Ascending aorta (tissue), 2 donors: ENCODE data around the gene MAP4K1. TPM values are rescaled to one million over a fixed set of nuclear protein-coding genes. Genes with fewer than 3 reads are reported as not detected.
"Not testable (repeated sequence)": the region's sequence is repeated elsewhere in the genome, so short reads cannot be mapped to it uniquely, and the experiment has no call there.

Experiments
- DNase-seq, 2 donors: peaks; one replicate each; pipeline ENCODE4 v3.0.0-alpha.2; 2019; ENCODE audit warnings: low spot score in 2 of 2
- H3K27ac ChIP-seq, 2 donors: fragments of 200-600 bp; sonication (generic); one replicate each; pipeline ENCODE4 v1.5.1; 2016 to 2017; ENCODE audit warnings: mild to moderate bottlenecking in 1 of 2
- H3K27me3 ChIP-seq: fragments of 200-600 bp; sonication (generic); one replicate; pipeline ENCODE4 v1.5.1; 2017
- H3K36me3 ChIP-seq, 2 donors: fragments of 200-600 bp; sonication (generic); one replicate each; pipeline ENCODE4 v1.5.1; 2016
- H3K4me1 ChIP-seq, 2 donors: fragments of 200-600 bp; sonication (generic); one replicate each; pipeline ENCODE4 v1.5.1; 2016 to 2017; ENCODE audit warnings: mild to moderate bottlenecking in 1 of 2
- H3K4me3 ChIP-seq, 2 donors: fragments of 200-600 bp; sonication (generic); one replicate each; pipeline ENCODE4 v1.5.1; 2016 to 2017; ENCODE audit warnings: mild to moderate bottlenecking in 1 of 2
- H3K9me3 ChIP-seq, 2 donors: fragments of 200-600 bp; sonication (generic); one replicate each; pipeline ENCODE4 v1.5.1; 2016
- intact Hi-C: fragments of 100-400 bp; cut with DNase I; formaldehyde crosslinking; loops from one replicate; pipeline ENCODE4 v1.15.1; 2023
- total RNA-seq: library from RNA; depleted of rRNA; stranded (reverse); fragments of >200 nt; gene quantifications from one replicate; pipeline ENCODE4 v1.1.0, GENCODE V29; 2016
- TF ChIP-seq, protein P1 (sequence below), 3 experiments: fragments of 200-600 bp in 2 of 3; fragments of 450-650 bp in 1 of 3; sonication (generic) in 2 of 3; IDR thresholded peaks; one replicate each; pipeline ENCODE4 v1.5.1; 2016 to 2019; ENCODE audit warnings: antibody characterized with exemption in 3 of 3, mild to moderate bottlenecking in 1 of 3, moderate library complexity in 1 of 3

The MAP4K1 gene
- total RNA-seq, 1 donor from 2014 or later = 15.1 TPM

DNA sequence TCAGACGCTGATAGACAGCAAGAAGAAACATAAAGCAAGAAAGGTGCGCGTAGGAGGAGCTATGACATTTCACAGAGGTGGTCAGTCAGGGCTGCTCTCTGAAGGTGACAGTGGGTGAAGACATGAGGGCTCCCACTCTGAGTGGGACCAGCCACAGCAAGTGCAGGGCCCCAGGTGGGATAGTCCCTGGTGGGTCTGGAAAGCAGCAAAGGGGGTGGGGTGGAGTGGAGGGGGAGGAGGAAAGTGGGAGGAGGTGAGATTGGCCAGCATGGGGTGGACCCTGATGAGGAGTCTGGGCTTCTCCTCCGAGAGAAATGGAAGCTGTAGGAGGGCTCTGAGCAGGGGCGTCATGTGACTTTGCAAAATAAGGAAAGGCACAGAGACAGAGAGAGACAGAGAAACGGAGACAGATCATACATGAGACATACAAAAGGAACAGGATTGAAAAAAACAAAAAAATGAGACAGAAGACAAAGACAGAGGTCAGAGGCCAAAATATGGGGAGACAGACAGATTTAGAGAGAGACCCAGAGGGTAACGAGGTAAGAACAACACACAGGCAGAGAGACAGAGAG lies 2.7 kb downstream of the MAP4K1 start:
- Histone ChIP-seq H3K4me1 (peaks cover 6% of the 10 kb centered on the region in 2 donors), H3K36me3 (no peaks in the 10 kb centered on the region), H3K9me3 (no peaks in the 10 kb centered on the region), H3K27ac (no peak overlapping the region), H3K27me3 (no peaks in the 10 kb centered on the region), H3K4me3 (no peak overlapping the region)
- intact Hi-C loops = loop anchor here (5.0 kb wide), 2 partner anchors 73 to 228 kb away; partner anchors contain the start of genes GGN and SPRED3
- TF ChIP-seq, protein P1, sequence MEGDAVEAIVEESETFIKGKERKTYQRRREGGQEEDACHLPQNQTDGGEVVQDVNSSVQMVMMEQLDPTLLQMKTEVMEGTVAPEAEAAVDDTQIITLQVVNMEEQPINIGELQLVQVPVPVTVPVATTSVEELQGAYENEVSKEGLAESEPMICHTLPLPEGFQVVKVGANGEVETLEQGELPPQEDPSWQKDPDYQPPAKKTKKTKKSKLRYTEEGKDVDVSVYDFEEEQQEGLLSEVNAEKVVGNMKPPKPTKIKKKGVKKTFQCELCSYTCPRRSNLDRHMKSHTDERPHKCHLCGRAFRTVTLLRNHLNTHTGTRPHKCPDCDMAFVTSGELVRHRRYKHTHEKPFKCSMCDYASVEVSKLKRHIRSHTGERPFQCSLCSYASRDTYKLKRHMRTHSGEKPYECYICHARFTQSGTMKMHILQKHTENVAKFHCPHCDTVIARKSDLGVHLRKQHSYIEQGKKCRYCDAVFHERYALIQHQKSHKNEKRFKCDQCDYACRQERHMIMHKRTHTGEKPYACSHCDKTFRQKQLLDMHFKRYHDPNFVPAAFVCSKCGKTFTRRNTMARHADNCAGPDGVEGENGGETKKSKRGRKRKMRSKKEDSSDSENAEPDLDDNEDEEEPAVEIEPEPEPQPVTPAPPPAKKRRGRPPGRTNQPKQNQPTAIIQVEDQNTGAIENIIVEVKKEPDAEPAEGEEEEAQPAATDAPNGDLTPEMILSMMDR (IDR thresholded peaks at IDR 0.05) = no peak
- DNase-seq = no peak

DNA sequence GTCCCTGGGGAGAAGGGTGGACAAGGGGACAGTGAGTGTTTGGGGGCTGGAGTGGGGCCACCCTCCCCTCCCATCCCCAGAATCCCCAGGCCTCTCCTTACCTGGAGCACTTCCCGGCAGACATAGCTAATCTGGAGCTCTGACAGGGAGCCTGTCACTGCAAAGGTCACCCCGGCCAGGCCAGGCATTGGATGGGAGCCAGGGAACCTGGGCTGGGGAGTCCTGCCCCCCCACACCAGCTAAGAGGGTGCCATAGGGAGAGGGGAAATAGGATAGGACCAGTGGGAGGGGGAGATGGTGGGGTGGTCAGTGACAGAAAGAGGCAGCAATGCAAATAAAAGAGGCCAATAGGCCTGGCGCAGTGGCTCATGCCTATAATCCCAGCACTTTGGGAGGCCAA lies 3.5 kb downstream of the MAP4K1 start:
- DNase-seq = no peak
- TF ChIP-seq, protein P1 (IDR thresholded peaks at IDR 0.05) = no peak
- no peak overlapping the region for H3K27ac ChIP-seq
- H3K9me3 ChIP-seq = no peaks in the 10 kb centered on the region
- no peak overlapping the region for H3K4me3 ChIP-seq
- no peaks in the 10 kb centered on the region for H3K4me1 ChIP-seq
- H3K27me3 ChIP-seq = no peaks in the 10 kb centered on the region
- intact Hi-C loops = no loop called here
- no peaks in the 10 kb centered on the region for H3K36me3 ChIP-seq

DNA sequence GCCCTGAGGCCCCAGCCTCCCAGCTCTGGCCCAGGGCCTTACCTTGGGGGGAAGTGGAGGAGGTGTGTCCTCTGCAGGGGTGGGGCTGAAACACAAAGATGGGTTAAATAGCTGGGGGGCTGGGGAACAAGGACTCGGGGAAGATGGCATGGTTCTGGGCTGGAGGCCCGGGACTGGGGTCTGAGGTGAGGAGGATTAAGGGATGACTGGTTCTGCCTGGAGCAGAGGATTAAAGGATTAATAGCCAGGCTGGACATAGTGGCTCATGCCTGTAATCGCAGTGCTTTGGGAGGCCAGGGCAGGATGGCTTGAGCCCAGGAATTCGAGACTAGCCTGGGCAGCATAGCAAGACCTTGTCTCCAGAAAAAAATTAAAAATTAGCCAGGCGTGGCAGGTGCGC lies 11.6 kb downstream of the MAP4K1 start:
- Histone ChIP-seq H3K27ac (no peak overlapping the region), H3K36me3 (no peaks in the 10 kb centered on the region), H3K27me3 (no peaks in the 10 kb centered on the region), H3K4me1 (no peaks in the 10 kb centered on the region), H3K9me3 (no peaks in the 10 kb centered on the region), H3K4me3 (no peak overlapping the region)
- no peak for DNase-seq
- TF ChIP-seq, protein P1 (IDR thresholded peaks at IDR 0.05) = no peak
- intact Hi-C loops = no loop called here

DNA sequence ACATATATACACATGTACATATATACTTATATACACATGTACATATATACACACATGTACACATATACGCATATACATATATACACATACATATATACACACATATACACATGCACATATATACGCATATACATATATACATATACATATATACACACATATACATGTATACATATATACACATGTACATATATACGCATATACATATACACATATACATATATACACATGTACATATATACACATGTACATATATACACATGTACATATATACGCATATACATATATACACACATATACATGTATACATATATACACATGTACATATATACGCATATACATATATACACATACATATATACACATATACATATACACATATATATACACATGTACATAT lies 14.9 kb downstream of the MAP4K1 start:
- H3K36me3 ChIP-seq, H3K4me3 ChIP-seq, DNase-seq, H3K27me3 ChIP-seq, intact Hi-C loops, H3K27ac ChIP-seq, H3K9me3 ChIP-seq, H3K4me1 ChIP-seq: not testable (repeated sequence)

DNA sequence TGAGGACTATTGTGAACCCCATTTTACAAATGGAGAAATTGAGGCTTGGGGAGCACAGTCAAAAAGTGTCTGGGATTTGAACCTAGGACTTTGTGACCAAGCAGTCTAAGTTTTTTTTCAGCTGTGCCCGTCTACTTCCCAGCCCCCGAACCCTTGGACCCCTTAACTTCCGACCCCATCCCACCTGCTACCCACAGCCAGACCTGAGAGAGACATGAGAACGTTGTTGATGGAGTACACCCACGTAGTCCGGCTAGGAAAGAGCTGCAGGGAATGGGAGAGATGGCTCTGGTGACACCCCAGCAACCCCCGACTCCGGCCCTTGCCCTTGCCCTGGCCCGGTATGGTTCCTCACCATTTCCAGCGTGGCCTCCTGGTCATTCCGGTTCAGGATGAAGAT lies 18.0 kb downstream of the MAP4K1 start:
- H3K9me3 ChIP-seq = no peaks in the 10 kb centered on the region
- H3K36me3 ChIP-seq = no peaks in the 10 kb centered on the region
- TF ChIP-seq, protein P1 (IDR thresholded peaks at IDR 0.05) = no peak
- no peaks in the 10 kb centered on the region for H3K27me3 ChIP-seq
- DNase-seq = no peak
- no peak overlapping the region for H3K27ac ChIP-seq
- no peaks in the 10 kb centered on the region for H3K4me1 ChIP-seq
- intact Hi-C loops = no loop called here
- no peak overlapping the region for H3K4me3 ChIP-seq

DNA sequence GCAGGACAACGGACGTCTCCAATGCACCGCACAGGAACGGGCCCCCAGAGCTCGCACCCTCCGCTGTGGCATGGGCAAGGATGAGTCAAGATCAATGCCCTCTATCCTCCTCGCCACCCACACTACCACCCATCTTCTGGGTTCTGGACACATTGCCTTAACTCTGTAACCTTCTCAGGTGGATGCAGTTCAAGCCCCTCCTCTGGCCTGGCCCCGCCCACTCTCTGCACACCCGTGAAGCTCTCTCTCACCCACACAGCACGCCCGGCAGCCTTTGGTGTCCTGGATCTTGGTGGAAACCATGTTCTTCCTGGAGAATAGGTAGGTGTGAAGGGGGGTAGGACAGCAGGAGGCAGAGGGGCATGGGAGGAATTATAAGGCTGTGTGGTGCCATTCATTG lies 20.7 kb downstream of the MAP4K1 start:
- Histone ChIP-seq H3K4me3 (no peak overlapping the region), H3K9me3 (no peaks in the 10 kb centered on the region), H3K4me1 (no peaks in the 10 kb centered on the region), H3K27me3 (no peaks in the 10 kb centered on the region), H3K36me3 (no peaks in the 10 kb centered on the region), H3K27ac (no peak overlapping the region)
- TF ChIP-seq, protein P1 (IDR thresholded peaks at IDR 0.05) = no peak
- no peak for DNase-seq
- intact Hi-C loops = no loop called here
